ENCODE results near the gene TMEM214.

The TMEM214 gene

DNA sequence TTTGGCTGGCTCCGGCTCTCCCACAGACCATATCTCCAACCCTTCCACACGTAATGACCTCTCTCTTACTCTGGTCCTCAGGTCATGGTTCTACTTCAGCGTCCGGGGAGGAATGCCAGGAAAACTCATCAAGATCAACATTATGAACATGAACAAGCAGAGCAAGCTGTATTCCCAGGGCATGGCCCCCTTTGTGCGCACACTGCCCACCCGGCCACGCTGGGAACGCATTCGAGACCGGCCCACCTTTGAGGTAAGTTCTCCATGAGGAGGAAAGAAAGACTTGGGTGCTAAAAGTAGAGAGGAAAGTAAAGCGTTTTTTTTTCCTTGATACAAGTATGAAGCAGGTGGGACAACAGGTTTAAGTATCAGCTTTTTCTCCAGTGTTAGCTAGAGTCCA lies 20.6 kb downstream of the TMEM214 start:
- in situ Hi-C loops (cut with MboI; ENCODE audit: low sequenced_read_pairs): no loop called here
- Histone ChIP-seq H3K9me3 (peaks cover 2% of the 10 kb centered on the region; the same call in 1 of the 2 replicates), H3K36me3 (replicated peaks) (peaks cover 37% of the 10 kb centered on the region), H3K27me3 (ENCODE audit: low read depth) (no peaks in the 10 kb centered on the region), H3K4me1 (peaks cover 7% of the 10 kb centered on the region; the same call in 1 of the 2 replicates), H3K4me3 (no peak overlapping the region)
- DNase-seq (ENCODE audit: low spot score in 2 of 2): no peak

DNA sequence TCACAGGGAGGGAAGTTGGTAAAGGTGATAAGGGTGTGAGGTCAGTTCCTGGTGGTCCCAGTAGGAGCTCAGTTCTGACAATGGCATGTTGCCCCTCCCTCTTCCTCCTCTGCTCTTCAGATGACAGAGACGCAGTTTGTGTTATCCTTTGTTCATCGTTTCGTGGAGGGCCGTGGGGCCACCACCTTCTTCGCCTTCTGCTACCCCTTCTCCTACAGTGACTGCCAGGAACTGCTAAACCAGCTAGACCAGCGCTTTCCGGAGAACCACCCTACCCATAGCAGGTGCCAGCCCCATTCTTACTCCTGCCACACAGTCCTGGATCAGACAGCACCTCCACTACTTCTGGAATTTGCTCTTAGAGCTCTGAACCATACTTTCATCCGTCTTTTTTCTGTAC lies 21.0 kb downstream of the TMEM214 start:
- H3K27me3 ChIP-seq (ENCODE audit: low read depth): no peaks in the 10 kb centered on the region
- in situ Hi-C loops (cut with MboI; ENCODE audit: low sequenced_read_pairs): no loop called here
- H3K9me3 ChIP-seq: no peaks in the 10 kb centered on the region
- no peak for DNase-seq (ENCODE audit: low spot score in 2 of 2)
- H3K4me1 ChIP-seq: peaks cover 7% of the 10 kb centered on the region; the same call in 1 of the 2 replicates
- no peak overlapping the region for H3K4me3 ChIP-seq
- peaks cover 41% of the 10 kb centered on the region for H3K36me3 ChIP-seq (replicated peaks)

DNA sequence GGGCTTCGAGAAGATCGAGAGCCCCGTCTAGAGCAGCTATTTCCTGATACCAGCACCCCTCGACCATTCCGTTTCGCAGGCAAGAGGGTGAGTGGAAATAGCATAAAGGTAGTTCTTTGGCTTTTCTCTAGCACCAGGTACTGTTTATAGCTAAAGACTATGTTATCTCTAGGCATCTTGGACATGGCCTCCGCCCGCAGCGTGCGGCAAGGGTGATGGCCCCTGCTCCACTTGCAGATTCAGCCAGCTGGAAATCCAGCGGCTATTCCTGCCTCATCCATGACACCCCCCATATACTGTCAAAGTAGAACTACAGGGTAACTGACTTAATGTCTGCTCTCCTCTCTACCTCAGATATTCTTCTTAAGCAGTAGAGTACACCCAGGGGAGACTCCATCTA lies 22.0 kb downstream of the TMEM214 start:
- Histone ChIP-seq H3K4me3 (no peak overlapping the region), H3K36me3 (replicated peaks) (peaks cover 48% of the 10 kb centered on the region), H3K9me3 (no peaks in the 10 kb centered on the region), H3K4me1 (peaks cover under 1% of the 10 kb centered on the region; the same call in 1 of the 2 replicates), H3K27me3 (ENCODE audit: low read depth) (no peaks in the 10 kb centered on the region)
- no peak for DNase-seq (ENCODE audit: low spot score in 2 of 2)
- in situ Hi-C loops (cut with MboI; ENCODE audit: low sequenced_read_pairs): no loop called here

- no peaks in the 10 kb centered on the region for H3K9me3 ChIP-seq
- H3K36me3 ChIP-seq (replicated peaks): peaks cover 57% of the 10 kb centered on the region
- in situ Hi-C loops (cut with MboI; ENCODE audit: low sequenced_read_pairs): no loop called here
- no peaks in the 10 kb centered on the region for H3K27me3 ChIP-seq (ENCODE audit: low read depth)
- no peak overlapping the region for H3K4me3 ChIP-seq
- no peak for DNase-seq (ENCODE audit: low spot score in 2 of 2)
- H3K4me1 ChIP-seq: no peaks in the 10 kb centered on the region
Measured at GRCh38 chr2:27057184-27057583, 24.4 kb downstream of the TMEM214 start.

GRCh38 chr2:27058210-27058609 lies 25.4 kb downstream of the TMEM214 start:
- in situ Hi-C loops (cut with MboI; ENCODE audit: low sequenced_read_pairs): no loop called here
- Histone ChIP-seq H3K27me3 (ENCODE audit: low read depth) (no peaks in the 10 kb centered on the region), H3K9me3 (no peaks in the 10 kb centered on the region), H3K4me1 (no peaks in the 10 kb centered on the region), H3K36me3 (replicated peaks) (peaks cover 64% of the 10 kb centered on the region), H3K4me3 (no peak overlapping the region)
- no peak for DNase-seq (ENCODE audit: low spot score in 2 of 2)

- no peaks in the 10 kb centered on the region for H3K27me3 ChIP-seq (ENCODE audit: low read depth)
- in situ Hi-C loops (cut with MboI; ENCODE audit: low sequenced_read_pairs): no loop called here
- no peak overlapping the region for H3K4me3 ChIP-seq
- peaks cover 64% of the 10 kb centered on the region for H3K36me3 ChIP-seq (replicated peaks)
- no peak for DNase-seq (ENCODE audit: low spot score in 2 of 2)
- no peaks in the 10 kb centered on the region for H3K9me3 ChIP-seq
- no peaks in the 10 kb centered on the region for H3K4me1 ChIP-seq
Measured at GRCh38 chr2:27059141-27059820, 26.5 kb downstream of the TMEM214 start.

GRCh38 chr2:27060323-27060722 lies 27.6 kb downstream of the TMEM214 start:
- H3K4me1 ChIP-seq: no peaks in the 10 kb centered on the region
- H3K9me3 ChIP-seq: no peaks in the 10 kb centered on the region
- in situ Hi-C loops (cut with MboI; ENCODE audit: low sequenced_read_pairs): no loop called here
- H3K36me3 ChIP-seq (replicated peaks): peaks cover 56% of the 10 kb centered on the region
- no peak for DNase-seq (ENCODE audit: low spot score in 2 of 2)
- H3K4me3 ChIP-seq: no peak overlapping the region
- H3K27me3 ChIP-seq (ENCODE audit: low read depth): no peaks in the 10 kb centered on the region

DNA sequence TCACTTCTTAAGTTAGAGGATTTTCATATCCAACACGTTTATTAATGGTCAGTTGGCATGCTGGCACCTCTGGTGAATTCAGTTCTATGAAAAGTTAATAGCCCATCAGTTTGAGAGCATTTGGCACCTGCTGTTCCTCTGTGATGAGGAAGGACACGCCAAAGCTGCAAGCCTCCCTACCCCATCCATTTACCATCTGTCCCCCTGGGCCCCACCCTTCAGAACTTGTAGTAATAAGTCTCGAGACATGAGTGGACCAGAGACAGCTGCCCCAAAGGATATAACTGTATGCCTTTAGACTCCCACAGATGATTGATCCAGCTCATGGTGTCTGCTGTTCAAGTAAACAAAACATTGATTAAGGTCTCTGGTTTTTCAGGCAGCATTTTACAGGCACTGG lies 32.4 kb downstream of the TMEM214 start:
- H3K4me3 ChIP-seq: no peak overlapping the region
- H3K4me1 ChIP-seq: no peaks in the 10 kb centered on the region
- peaks cover 49% of the 10 kb centered on the region for H3K36me3 ChIP-seq (replicated peaks)
- H3K27me3 ChIP-seq (ENCODE audit: low read depth): no peaks in the 10 kb centered on the region
- DNase-seq (ENCODE audit: low spot score in 2 of 2): no peak
- H3K9me3 ChIP-seq: no peaks in the 10 kb centered on the region
- in situ Hi-C loops (cut with MboI; ENCODE audit: low sequenced_read_pairs): no loop called here

- Histone ChIP-seq H3K4me3 (no peak overlapping the region), H3K36me3 (replicated peaks) (peaks cover 52% of the 10 kb centered on the region), H3K27me3 (ENCODE audit: low read depth) (no peaks in the 10 kb centered on the region), H3K9me3 (no peaks in the 10 kb centered on the region), H3K4me1 (peaks cover 8% of the 10 kb centered on the region)
- in situ Hi-C loops (cut with MboI; ENCODE audit: low sequenced_read_pairs): no loop called here
- no peak for DNase-seq (ENCODE audit: low spot score in 2 of 2)
Measured at GRCh38 chr2:27067385-27067784, 34.6 kb downstream of the TMEM214 start.

GRCh38 chr2:27069436-27069835 lies 36.7 kb downstream of the TMEM214 start:
- peaks cover 8% of the 10 kb centered on the region for H3K4me1 ChIP-seq
- DNase-seq (ENCODE audit: low spot score in 2 of 2): no peak
- in situ Hi-C loops (cut with MboI; ENCODE audit: low sequenced_read_pairs): no loop called here
- H3K27me3 ChIP-seq (ENCODE audit: low read depth): no peaks in the 10 kb centered on the region
- no peak overlapping the region for H3K4me3 ChIP-seq
- H3K36me3 ChIP-seq (replicated peaks): peaks cover 45% of the 10 kb centered on the region
- H3K9me3 ChIP-seq: no peaks in the 10 kb centered on the region

DNA sequence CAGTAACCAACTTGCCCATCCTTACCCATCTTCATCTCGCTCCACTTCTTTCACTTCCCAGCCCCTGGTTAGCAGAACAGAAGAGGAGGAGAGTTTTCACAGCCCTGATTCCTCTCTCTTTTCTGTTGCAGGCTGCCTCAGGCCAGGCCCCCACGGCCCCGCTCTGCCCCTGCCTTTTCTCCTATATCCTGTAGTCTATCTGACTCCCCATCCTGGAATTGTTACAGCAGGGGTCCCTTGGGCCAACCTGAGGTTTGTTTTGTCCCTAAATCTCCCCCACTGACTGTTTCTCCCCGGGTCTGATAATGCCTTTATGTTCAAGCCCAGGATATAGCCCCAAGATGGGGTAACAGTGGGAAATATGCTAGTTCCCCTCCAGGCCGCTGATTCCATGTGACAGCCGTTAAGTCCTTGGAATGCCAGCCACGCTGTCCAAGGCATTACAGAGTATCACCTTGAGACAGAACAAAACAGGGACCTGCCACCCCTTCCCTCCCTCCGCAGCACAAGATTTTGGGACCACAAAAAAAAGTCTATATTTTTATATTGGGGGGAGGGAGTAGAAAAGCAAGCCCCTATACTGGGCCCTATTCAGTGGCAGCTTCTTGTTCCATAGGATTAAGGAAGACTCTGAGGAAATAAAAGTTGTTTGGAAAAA lies 37.3 kb downstream of the TMEM214 start:
- in situ Hi-C loops (cut with MboI; ENCODE audit: low sequenced_read_pairs): no loop called here
- Histone ChIP-seq H3K27me3 (ENCODE audit: low read depth) (no peaks in the 10 kb centered on the region), H3K9me3 (no peaks in the 10 kb centered on the region), H3K36me3 (replicated peaks) (peaks cover 45% of the 10 kb centered on the region), H3K4me3 (peak overlapping the region; percentile 93), H3K4me1 (peaks cover 8% of the 10 kb centered on the region)
- no peak for DNase-seq (ENCODE audit: low spot score in 2 of 2)

GRCh38 chr2:27070653-27071276 lies 38.0 kb downstream of the TMEM214 start:
- Histone ChIP-seq H3K4me1 (peaks cover 8% of the 10 kb centered on the region), H3K27me3 (ENCODE audit: low read depth) (0 out of 2 replicates have a peak, but pooled peaks cover under 1% of the 10 kb centered on the region), H3K36me3 (replicated peaks) (peaks cover 39% of the 10 kb centered on the region), H3K4me3 (peak overlapping the region; percentile 93), H3K9me3 (no peaks in the 10 kb centered on the region)
- no peak for DNase-seq (ENCODE audit: low spot score in 2 of 2)
- in situ Hi-C loops (cut with MboI; ENCODE audit: low sequenced_read_pairs): no loop called here

DNA sequence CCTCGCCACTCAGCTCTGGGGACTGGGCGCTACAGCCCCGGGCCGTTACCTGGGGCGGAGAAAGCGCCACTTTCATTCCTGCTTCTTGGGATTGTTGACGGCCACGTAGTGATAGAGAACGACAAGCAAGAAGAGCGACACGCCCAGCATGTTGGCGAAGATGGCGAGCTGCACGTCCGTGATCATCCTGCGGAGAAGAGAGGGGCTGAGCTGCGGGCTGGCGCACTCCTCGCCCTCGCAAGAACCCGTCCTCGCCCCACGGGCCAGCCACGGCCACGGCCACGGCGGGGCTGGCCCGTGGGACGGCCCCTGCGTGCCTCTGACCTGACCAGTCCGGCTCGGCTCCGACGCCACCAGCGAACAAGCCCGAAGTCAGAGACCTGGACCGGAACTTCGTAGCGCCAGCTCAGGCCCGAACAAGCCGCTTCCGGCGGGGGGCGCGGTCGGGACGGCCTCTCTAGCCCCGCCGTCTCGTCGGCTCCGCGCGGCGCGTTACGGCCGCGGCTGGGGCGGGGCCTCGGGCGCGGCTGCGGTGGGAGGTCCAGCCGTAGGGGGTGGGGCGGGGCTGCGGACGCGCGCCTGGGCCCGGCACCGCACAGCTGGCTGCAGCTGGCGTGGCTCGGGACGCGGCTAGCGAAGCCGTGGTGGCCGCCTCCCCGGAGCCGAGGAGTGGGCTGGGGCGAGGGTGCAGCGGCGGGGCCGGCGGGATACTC lies 38.7 kb downstream of the TMEM214 start, which contains the start of gene OST4:
Gene OST4 (minus strand): TSS at position 378 of the 713 bp plus-strand sequence.
- Histone ChIP-seq H3K4me3 (peak within 1 kb of the TSS; percentile 93), H3K4me1 (peaks cover 8% of the 10 kb centered on the region), H3K36me3 (replicated peaks) (peaks cover 35% of the 10 kb centered on the region), H3K27me3 (ENCODE audit: low read depth) (0 out of 2 replicates have a peak, but pooled peaks cover 2% of the 10 kb centered on the region), H3K9me3 (no peaks in the 10 kb centered on the region)
- peak; percentile 76 to 92 for DNase-seq (ENCODE audit: low spot score in 2 of 2)
- in situ Hi-C loops (cut with MboI; ENCODE audit: low sequenced_read_pairs): no loop called here

Measured in HAP-1 (cell line).